Measurements from ENCODE around the gene KIRREL3.

KIRREL3 gene

GRCh38 chr11:126853732-126854131, 146.8 kb downstream of the KIRREL3 start:
- H3K27me3 ChIP-seq (ENCODE audit: insufficient read depth, poor library complexity, severe bottlenecking): no peaks in the 10 kb centered on the region
- H3K4me3 ChIP-seq (replicated peaks; ENCODE audit: insufficient read depth, low read length): no peak overlapping the region
- no peak for DNase-seq (ENCODE audit: low read depth in 1 of 2, low spot score in 1 of 2)
- H3K27ac ChIP-seq (replicated peaks): no peak overlapping the region
- TF ChIP-seq SPI1 (IDR thresholded peaks at IDR 0.05; ENCODE audit: borderline replicate concordance, low read depth) (no peak), POLR2AphosphoS5 (IDR thresholded peaks at IDR 0.05; ENCODE audit: low read depth) (no peak), GABPA (IDR thresholded peaks at IDR 0.05; ENCODE audit: low read depth) (no peak), REST (IDR thresholded peaks at IDR 0.05; ENCODE audit: insufficient replicate concordance, low read depth) (no peak)
- TF ChIP-seq, protein P1, sequence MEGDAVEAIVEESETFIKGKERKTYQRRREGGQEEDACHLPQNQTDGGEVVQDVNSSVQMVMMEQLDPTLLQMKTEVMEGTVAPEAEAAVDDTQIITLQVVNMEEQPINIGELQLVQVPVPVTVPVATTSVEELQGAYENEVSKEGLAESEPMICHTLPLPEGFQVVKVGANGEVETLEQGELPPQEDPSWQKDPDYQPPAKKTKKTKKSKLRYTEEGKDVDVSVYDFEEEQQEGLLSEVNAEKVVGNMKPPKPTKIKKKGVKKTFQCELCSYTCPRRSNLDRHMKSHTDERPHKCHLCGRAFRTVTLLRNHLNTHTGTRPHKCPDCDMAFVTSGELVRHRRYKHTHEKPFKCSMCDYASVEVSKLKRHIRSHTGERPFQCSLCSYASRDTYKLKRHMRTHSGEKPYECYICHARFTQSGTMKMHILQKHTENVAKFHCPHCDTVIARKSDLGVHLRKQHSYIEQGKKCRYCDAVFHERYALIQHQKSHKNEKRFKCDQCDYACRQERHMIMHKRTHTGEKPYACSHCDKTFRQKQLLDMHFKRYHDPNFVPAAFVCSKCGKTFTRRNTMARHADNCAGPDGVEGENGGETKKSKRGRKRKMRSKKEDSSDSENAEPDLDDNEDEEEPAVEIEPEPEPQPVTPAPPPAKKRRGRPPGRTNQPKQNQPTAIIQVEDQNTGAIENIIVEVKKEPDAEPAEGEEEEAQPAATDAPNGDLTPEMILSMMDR (IDR thresholded peaks at IDR 0.05; ENCODE audit: insufficient read depth, low read length): no peak

- no peak for TF ChIP-seq POLR2AphosphoS5 (IDR thresholded peaks at IDR 0.05; ENCODE audit: low read depth)
- no peak for TF ChIP-seq REST (IDR thresholded peaks at IDR 0.05; ENCODE audit: insufficient replicate concordance, low read depth)
- TF ChIP-seq, protein P1 (IDR thresholded peaks at IDR 0.05; ENCODE audit: insufficient read depth, low read length): no peak
- TF ChIP-seq SPI1 (IDR thresholded peaks at IDR 0.05; ENCODE audit: borderline replicate concordance, low read depth): no peak
- no peak for TF ChIP-seq GABPA (IDR thresholded peaks at IDR 0.05; ENCODE audit: low read depth)
- no peak overlapping the region for H3K27ac ChIP-seq (replicated peaks)
- no peak overlapping the region for H3K4me3 ChIP-seq (replicated peaks; ENCODE audit: insufficient read depth, low read length)
- DNase-seq (ENCODE audit: low read depth in 1 of 2, low spot score in 1 of 2): no peak
- peaks cover 4% of the 10 kb centered on the region for H3K27me3 ChIP-seq (ENCODE audit: insufficient read depth, poor library complexity, severe bottlenecking)
These were observed 155.8 kb downstream of the KIRREL3 start for GRCh38 chr11:126844789-126845188.

GRCh38 chr11:126843096-126843495, 157.5 kb downstream of the KIRREL3 start:
- TF ChIP-seq REST (IDR thresholded peaks at IDR 0.05; ENCODE audit: insufficient replicate concordance, low read depth) (no peak), SPI1 (IDR thresholded peaks at IDR 0.05; ENCODE audit: borderline replicate concordance, low read depth) (no peak), POLR2AphosphoS5 (IDR thresholded peaks at IDR 0.05; ENCODE audit: low read depth) (no peak), GABPA (IDR thresholded peaks at IDR 0.05; ENCODE audit: low read depth) (no peak)
- TF ChIP-seq, protein P1 (IDR thresholded peaks at IDR 0.05; ENCODE audit: insufficient read depth, low read length): no peak
- peaks cover 4% of the 10 kb centered on the region for H3K27me3 ChIP-seq (ENCODE audit: insufficient read depth, poor library complexity, severe bottlenecking)
- DNase-seq (ENCODE audit: low read depth in 1 of 2, low spot score in 1 of 2): no peak
- no peak overlapping the region for H3K4me3 ChIP-seq (replicated peaks; ENCODE audit: insufficient read depth, low read length)
- H3K27ac ChIP-seq (replicated peaks): no peak overlapping the region

All from HL-60 (cell line).